Spleen (tissue), 7 donors: ENCODE measurements around the gene TEPSIN.

Source experiments
- POLR2A ChIP-seq, 3 donors: fragments of 450-650 bp; IDR thresholded peaks; one replicate each; pipeline ENCODE4 v1.5.1; 2017; ENCODE audit warnings: antibody characterized with exemption in 3 of 3, mild to moderate bottlenecking in 1 of 3
- POLR2AphosphoS5 ChIP-seq, 3 donors: sonication (generic); formaldehyde crosslinking; IDR thresholded peaks; one replicate each; pipeline ENCODE4 v1.5.1; 2017; ENCODE audit warnings: antibody characterized with exemption in 3 of 3
- TF ChIP-seq, protein P1 (sequence below), 11 experiments: fragments of 200-600 bp in 7 of 11; fragments of 450-650 bp in 4 of 11; sonication (generic) in 4 of 11; IDR thresholded peaks in 8 of 11; conservative IDR thresholded peaks in 3 of 11; 1 replicate in 7 of 11; 2 replicates in 4 of 11; pipeline versions ENCODE4 v1.4.0 to v1.8.0; 2016 to 2021; ENCODE audit warnings: antibody characterized with exemption in 11 of 11, inconsistent platforms in 4 of 11, mild to moderate bottlenecking in 1 of 11
- donor health status: DM: no; HTN: no; CAD: no; lungs with moderate emphysema.
- donor health status: DM: no; HTN: no; CAD: no.
- donor health status: DM: no; HTN: no; CAD: no.

DNA sequence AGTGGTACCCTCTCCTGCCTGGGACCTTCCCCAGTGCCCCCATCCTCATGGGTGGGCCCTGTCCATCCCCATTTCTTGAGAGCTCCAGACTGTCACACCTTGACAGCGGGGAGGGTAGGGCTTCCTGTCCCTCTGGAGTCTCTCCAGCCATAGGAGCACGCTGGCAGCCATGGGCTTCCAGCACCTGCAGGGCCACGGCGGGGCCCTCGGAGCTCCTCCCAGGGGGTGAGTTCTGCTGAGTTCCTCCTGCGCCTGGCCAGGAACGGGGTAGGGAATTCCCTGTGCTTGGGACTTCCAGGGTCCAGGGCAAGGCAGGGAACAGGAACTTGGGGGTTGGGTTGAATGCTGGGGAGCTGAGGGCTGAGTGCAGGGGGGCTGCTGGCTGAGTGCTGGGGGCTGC lies 49.8 kb downstream of the TEPSIN start:
- TF ChIP-seq, protein P1, sequence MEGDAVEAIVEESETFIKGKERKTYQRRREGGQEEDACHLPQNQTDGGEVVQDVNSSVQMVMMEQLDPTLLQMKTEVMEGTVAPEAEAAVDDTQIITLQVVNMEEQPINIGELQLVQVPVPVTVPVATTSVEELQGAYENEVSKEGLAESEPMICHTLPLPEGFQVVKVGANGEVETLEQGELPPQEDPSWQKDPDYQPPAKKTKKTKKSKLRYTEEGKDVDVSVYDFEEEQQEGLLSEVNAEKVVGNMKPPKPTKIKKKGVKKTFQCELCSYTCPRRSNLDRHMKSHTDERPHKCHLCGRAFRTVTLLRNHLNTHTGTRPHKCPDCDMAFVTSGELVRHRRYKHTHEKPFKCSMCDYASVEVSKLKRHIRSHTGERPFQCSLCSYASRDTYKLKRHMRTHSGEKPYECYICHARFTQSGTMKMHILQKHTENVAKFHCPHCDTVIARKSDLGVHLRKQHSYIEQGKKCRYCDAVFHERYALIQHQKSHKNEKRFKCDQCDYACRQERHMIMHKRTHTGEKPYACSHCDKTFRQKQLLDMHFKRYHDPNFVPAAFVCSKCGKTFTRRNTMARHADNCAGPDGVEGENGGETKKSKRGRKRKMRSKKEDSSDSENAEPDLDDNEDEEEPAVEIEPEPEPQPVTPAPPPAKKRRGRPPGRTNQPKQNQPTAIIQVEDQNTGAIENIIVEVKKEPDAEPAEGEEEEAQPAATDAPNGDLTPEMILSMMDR (IDR thresholded peaks at IDR 0.05 in 8 of 11, conservative IDR thresholded peaks at IDR 0.05 in 3 of 11) = no peak
- TF ChIP-seq POLR2AphosphoS5 (IDR thresholded peaks at IDR 0.05) (no peak), POLR2A (IDR thresholded peaks at IDR 0.05) (no peak)
